HG02840 (cell line): ENCODE measurements around the gene CAP2.
"Not testable (repeated sequence)": the region's sequence is repeated elsewhere in the genome, so short reads cannot be mapped to it uniquely, and the experiment has no call there.

Experiments used
- ATAC-seq: cut with Tn5 transposase; IDR thresholded peaks from one replicate; pipeline ENCODE4 v1.9.1; 2021; ENCODE audit warnings: mild to moderate bottlenecking, moderate library complexity, moderate number of reproducible peaks; ENCODE audit not compliant: unreplicated experiment, low FRiP score

Gene CAP2

DNA sequence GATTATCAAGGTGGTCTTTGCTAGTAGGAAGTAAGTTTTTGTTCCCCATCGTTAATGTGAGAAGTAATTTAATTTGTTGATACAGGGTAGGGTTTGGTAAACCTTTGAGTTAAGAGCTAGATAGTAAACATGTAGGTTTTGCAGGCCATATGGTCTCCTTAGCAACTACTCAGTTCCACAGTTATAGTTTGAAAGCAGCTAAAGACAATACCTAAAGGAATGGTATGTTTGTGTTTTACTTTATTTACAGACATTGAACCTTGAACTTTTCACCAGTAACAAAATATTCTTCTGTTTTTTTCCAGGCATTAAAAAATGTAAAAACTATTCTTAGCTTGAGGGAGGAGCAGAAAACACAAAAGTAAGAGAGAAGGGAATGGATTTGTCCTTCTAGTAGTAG is 1.7 kb downstream of the CAP2 start:
- no peak for ATAC-seq

DNA sequence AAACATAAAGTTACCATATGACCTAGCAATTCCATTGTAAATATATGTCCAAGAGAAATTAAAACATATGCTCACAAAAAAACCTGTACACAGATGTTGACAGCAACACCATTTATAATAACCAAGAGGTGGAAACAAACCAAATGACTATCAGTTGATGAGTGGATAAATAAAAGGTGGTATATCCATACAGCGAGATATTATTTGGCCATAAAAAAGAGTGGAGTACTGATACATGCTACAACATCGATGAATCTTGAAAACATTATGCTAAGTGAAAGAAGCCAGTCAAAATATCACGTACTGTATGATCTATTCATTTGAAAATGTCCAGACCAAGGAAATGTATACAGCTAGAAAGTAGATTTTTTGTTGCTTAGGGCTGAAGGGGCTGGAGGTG is 2.9 kb downstream of the CAP2 start:
- no peak for ATAC-seq

- ATAC-seq, result no peak
These were observed 4.4 kb downstream of the CAP2 start for GRCh38 chr6:17397764-17398194.

- not testable (repeated sequence) for ATAC-seq
These were observed 12.0 kb downstream of the CAP2 start for GRCh38 chr6:17405181-17405943.

DNA sequence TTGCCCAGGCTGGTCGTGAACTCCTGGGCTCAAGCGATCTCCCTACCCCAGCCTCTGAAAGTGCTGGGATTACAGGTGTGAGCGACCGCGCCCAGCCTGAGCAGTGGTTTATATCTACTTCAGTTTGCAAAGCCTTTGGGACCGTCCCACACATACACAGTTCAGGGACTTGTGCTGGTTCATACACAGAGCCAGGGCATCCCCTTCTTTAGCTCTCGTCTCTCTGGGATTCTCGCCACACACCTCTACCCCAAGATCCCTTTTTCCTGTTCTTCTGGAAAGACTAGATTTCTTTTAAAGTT is 12.5 kb downstream of the CAP2 start:
- ATAC-seq, result no peak

DNA sequence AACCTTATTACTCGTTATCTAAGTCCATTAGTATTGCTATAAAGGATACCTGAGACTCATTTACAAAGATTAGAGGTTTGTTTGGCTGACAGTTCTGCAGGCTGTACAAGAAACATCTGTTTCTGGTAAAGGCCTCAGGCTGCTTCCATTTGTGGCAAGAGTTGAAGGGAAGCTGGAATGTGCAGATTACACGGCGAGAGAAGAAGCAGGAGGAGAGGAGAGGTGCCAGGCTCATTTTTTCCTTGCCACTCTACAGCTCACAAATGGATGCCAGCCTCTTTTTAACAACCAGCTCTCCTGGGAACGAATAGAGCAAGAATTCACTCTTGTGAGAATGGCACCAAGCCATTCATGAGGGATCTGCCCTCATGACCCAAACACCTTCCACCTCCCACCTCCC is 14.7 kb downstream of the CAP2 start:
- no peak for ATAC-seq

GRCh38 chr6:17410281-17410680 is 16.9 kb downstream of the CAP2 start:
- no peak for ATAC-seq

DNA sequence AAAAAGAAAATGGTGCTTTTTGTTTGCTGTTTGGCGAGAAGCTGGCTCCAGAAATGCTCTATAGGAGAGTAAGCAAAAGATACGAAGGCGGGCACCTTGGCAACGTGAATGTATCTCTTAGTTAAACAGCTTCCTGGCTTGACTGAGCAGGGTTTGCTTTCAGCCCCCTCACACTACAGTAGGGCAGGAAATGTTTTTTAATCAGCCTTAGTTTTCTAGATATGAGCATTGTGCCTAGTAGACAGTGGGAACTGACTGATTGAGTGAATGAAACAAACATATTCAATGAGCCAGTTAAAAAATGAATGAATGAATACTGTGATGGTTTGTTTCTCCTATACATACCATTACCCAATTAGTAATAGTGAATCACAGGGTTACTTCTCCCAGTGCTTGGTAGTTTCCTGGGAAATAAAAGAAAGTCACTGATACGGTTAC is 19.9 kb downstream of the CAP2 start:
- ATAC-seq, result no peak

DNA sequence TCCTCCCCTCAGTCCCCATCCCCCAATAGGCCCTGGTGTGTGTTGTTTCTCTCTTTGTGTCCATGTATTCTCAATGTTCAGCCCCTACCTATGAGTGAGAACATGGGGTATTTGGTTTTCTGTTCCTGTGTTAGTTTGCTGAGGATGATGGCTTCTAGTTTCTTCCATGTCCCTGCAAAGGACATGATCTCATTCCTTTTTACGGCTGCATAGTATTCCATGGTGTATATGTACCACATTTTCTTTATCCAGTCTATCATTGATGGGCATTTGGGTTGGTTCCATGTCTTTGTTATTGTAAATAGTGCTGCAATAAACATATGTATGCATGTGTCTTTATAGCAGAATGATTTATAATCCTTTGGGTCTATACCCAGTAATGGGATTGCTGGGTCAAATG is 21.0 kb downstream of the CAP2 start:
- ATAC-seq, result not testable (repeated sequence)

- no peak for ATAC-seq
These were observed 21.9 kb downstream of the CAP2 start for GRCh38 chr6:17415321-17415720.

- no peak for ATAC-seq
These were observed 23.4 kb downstream of the CAP2 start for GRCh38 chr6:17416806-17417205.

DNA sequence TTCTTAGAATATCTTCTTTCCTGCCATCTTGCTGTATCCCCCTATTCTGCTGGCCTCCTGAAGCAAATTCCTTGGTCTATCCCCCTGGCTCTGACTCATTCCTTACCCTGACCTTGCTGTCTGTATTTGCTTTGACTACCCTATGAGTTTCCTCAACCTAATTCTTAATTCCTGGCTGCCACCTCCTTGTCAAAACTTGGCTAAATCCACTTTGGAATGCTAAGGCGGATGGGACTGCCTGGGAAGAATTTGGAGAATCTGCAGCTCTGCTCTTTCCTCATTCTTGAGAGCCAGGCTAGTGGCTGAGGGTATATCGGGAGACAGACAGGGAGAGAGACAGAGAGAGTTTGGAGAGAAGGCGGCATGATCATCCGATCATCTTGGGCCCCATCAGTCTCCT is 24.4 kb downstream of the CAP2 start:
- no peak for ATAC-seq

- ATAC-seq, result no peak
These were observed 25.1 kb downstream of the CAP2 start for GRCh38 chr6:17418281-17419188.

DNA sequence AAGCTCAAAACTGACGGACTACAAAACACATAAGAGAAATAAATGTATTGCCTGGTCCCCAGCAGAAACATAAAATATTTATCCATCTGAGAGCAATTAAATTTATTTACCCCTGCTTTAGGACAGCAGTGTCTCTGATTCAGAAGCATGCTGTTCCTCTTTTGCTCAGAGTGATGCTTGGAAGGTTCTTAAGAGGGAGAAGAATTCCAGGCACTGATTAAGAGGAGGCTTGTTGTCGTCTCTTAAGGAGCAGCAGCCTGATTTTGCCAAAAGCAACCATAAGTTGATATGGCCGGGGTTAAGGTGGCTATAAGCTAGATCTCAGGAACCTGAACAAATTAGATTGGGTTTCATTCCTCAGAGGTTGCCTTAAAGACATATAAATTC is 25.8 kb downstream of the CAP2 start:
- no peak for ATAC-seq

- no peak for ATAC-seq
These were observed 27.0 kb downstream of the CAP2 start for GRCh38 chr6:17420368-17420767.

- ATAC-seq, result no peak
These were observed 28.0 kb downstream of the CAP2 start for GRCh38 chr6:17421406-17421805.

DNA sequence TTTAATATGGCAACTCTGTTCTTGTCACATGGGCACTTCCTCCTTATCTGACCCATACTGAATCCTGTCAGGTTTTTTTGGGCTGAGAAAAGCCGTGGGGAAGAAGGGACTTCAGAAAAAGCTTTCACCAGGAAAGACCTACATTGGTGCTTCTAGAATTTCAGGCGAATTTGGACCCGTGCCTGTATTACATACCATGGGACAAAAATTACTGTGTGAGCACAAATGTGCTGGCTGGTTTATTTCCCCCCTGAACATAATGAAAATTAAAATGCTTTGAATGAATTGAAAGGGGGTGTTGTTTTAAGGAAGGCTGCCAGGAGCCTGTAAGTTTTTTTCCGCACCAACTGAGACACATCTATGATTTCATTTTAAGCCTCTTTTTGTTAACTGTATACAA is 29.6 kb downstream of the CAP2 start:
- no peak for ATAC-seq

DNA sequence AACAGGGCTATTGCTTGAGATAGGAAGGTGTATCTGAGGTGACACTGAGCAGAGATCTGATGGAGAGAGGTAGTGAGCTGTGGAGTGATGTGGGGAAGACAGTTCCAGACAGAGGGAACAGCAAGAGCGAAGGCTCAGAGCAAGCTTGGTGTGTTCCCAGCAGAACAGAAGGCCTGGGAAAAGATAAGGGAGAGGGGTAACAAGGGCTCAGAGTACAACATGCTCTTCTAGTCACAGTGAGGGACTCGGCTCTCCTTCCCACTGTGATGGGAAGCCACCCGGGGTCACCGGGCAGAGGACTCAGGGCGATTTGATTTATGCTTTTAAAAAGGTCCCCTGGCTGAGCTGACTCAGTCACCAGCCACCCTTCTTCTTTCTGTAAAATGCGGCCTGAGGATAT is 33.7 kb downstream of the CAP2 start:
- no peak for ATAC-seq

DNA sequence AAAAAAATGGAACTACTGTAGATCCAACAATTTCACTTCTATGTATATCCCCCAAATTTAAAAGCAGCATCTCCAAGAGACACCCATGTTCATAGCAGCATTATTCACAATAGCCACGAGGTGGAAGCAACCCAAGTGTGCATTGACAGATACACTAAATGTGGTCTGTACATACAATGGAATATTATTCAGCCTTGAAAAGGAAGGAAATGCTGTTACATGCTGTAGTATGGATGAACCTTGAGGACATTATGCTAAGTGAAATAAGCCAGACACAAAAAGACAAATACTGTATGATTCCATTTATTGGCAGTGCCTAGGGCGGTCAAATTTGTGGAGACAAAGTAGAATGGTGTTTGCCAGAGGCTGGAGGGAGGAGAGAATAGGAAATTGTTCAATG is 34.2 kb downstream of the CAP2 start:
- ATAC-seq, result no peak

DNA sequence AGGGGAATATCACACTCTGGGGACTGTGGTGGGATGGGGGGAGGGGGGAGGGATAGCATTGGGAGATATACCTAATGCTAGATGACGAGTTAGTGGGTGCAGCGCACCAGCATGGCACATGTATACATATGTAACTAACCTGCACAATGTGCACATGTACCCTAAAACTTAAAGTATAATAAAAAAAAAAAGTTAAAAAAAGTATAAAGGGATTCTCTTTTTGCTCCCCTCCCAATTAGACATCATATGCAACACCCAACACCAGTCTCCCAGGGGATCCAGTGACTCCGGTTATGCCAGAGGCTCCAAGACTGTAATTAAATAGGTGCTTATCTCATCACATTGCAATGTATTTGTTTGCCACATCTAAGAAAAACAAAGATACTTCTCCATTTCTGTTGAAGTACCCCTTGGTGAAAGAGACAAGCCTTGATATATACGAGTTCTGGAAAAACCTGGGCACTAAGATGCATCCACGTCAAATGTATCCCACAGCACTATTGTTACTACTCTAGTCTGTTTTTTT is 35.3 kb downstream of the CAP2 start:
- ATAC-seq, result not testable (repeated sequence)

DNA sequence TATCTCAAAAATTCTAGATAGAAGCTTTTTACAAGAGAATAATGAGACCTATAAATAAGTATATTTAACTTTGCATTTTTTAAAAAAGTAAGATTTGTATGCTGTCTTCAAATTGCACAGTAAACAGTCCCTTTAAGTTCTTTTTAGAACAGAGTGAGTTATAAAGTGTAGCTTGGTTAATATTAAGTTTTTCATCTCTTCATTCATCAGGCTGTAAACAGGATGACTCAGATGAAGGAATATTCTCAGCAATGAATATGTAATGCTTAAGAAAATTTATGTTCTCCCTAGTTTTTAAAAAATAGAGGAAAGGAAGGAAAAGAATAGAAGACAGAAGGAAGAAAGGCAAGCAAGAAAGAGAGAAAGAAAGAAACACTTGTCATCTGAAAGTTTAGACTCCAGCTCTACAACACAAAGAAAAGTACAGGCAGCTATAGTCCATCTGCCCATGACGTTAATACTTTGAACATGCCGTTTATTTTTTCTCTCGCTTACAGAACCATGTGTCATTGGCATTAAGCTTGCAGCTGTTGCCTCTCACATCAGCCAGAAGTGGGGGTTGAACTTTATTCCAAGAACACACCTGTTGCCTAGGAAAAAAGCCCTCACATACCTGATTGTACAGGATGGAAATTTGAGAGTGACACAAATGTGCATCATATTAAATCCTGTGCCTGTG is 36.1 kb downstream of the CAP2 start:
- ATAC-seq, result no peak
